Karpas-422 (cell line): ENCODE data around the gene ARHGDIB. TPM values are rescaled to one million over a fixed set of nuclear protein-coding genes. Genes with fewer than 3 reads are reported as not detected.

ENCODE experiments used
- DNase-seq: peaks from one replicate; pipeline ENCODE4 v3.0.0-alpha.2; 2015
- H2AFZ ChIP-seq: fragments of 200-600 bp; sonication (generic); 2 replicates; pipeline ENCODE4 v1.6.1; 2014; ENCODE audit warnings: antibody characterized with exemption, low read length, mixed read lengths
- H3K27ac ChIP-seq: fragments of 200-600 bp; sonication (generic); 2 replicates; pipeline ENCODE4 v1.5.1; 2014; ENCODE audit warnings: mild to moderate bottlenecking, low read length, moderate library complexity
- H3K27me3 ChIP-seq: fragments of 200-600 bp; sonication (generic); 2 replicates; pipeline ENCODE4 v1.6.1; 2014; ENCODE audit warnings: low read length, mixed read lengths
- H3K36me3 ChIP-seq: fragments of 200-600 bp; sonication (generic); 2 replicates; pipeline ENCODE4 v1.6.1; 2014; ENCODE audit warnings: low read length, mixed read lengths; ENCODE audit not compliant: insufficient read depth
- H3K4me1 ChIP-seq: fragments of 200-600 bp; sonication (generic); 2 replicates; pipeline ENCODE4 v1.6.1; 2014; ENCODE audit warnings: mild to moderate bottlenecking, low read length, mixed read lengths
- H3K4me2 ChIP-seq: fragments of 200-600 bp; sonication (generic); 2 replicates; pipeline ENCODE4 v1.6.1; 2014; ENCODE audit warnings: low read length, low read depth, mild to moderate bottlenecking; ENCODE audit not compliant: poor library complexity, severe bottlenecking
- H3K4me3 ChIP-seq: fragments of 200-600 bp; sonication (generic); 2 replicates; pipeline ENCODE4 v1.5.1; 2014; ENCODE audit warnings: mild to moderate bottlenecking, antibody characterized with exemption, low read length, mixed read lengths
- H3K79me2 ChIP-seq: fragments of 200-600 bp; sonication (generic); 2 replicates; pipeline ENCODE4 v1.6.1; 2014; ENCODE audit warnings: mild to moderate bottlenecking, low read length, mixed read lengths
- H3K9ac ChIP-seq: fragments of 200-600 bp; sonication (generic); 2 replicates; pipeline ENCODE4 v1.6.0; 2014; ENCODE audit warnings: low read length
- H3K9me2 ChIP-seq: fragments of 200-600 bp; sonication (generic), shearing (Covaris generic); replicated peaks from 2 replicates; pipeline ENCODE4 v1.6.0; 2014; ENCODE audit warnings: mild to moderate bottlenecking, low read length, moderate library complexity; ENCODE audit not compliant: insufficient read depth
- H3K9me3 ChIP-seq: fragments of 300-700, 200-600 bp; sonication (generic); 2 replicates; pipeline ENCODE4 v1.6.1; 2014; ENCODE audit warnings: low read length, mixed read lengths
- H4K20me1 ChIP-seq: fragments of 200-600 bp; sonication (generic); 2 replicates; pipeline ENCODE4 v1.6.1; 2014; ENCODE audit warnings: mild to moderate bottlenecking, antibody characterized with exemption, low read length, low read depth; ENCODE audit not compliant: insufficient read depth
- total RNA-seq: library from RNA; depleted of rRNA; stranded (reverse); fragments of >200 nt; shearing (Covaris generic); gene quantifications from 2 replicates; pipeline ENCODE4 v1.2.3, GENCODE V29; 2014; ENCODE audit warnings: low replicate concordance

ARHGDIB gene
- total RNA-seq, 1 experiment from 2014 or later = 503 TPM

DNA sequence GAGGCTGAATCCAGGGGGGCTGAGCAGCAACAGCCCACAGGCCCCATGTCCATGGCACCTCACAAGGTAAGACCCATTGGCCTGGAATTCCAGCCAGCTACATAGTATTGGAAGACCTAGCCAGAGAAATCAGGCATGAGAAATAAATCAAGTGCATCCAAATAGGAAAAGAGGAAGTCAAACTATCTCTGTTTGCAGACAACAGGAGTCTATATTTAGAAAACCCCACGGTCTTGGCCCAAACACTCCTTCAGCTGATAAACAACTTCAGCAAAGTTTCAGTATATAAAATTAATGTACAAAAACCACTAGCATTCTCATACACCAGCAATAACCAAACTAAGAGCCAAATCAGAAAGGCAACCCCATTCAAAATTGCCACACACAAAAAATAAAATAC lies 28.4 kb upstream of the ARHGDIB start:
- H3K4me3 ChIP-seq = no peak overlapping the region
- no peaks in the 10 kb centered on the region for H3K79me2 ChIP-seq
- H3K27ac ChIP-seq = no peak overlapping the region
- H3K36me3 ChIP-seq = no peaks in the 10 kb centered on the region
- no peaks in the 10 kb centered on the region for H3K9me2 ChIP-seq
- H3K9ac ChIP-seq = no peak overlapping the region
- no peak overlapping the region for H2AFZ ChIP-seq
- H3K27me3 ChIP-seq = no peaks in the 10 kb centered on the region
- H4K20me1 ChIP-seq = no peaks in the 10 kb centered on the region
- no peaks in the 10 kb centered on the region for H3K9me3 ChIP-seq
- H3K4me2 ChIP-seq = no peak overlapping the region
- H3K4me1 ChIP-seq = peaks cover 13% of the 10 kb centered on the region
- DNase-seq = no peak

DNA sequence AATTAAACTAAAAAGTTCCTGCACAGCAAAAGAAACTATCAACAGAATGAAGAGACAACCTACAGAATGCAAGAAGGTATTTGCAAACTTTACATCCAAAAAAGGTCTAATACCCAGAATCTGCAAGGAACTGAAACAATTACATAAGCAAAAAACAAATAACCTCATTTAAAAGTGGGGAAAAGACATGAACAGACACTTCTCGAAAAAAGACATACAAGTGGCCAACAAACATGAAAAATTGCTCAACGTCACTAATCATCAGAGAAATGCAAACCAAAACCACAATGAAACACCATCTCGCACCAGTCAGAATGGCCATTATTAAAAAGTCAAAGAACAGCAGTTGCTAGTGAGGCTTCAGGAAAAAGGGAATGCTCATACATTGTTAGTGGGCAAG lies 26.6 kb upstream of the ARHGDIB start:
- H3K27ac ChIP-seq = no peak overlapping the region
- no peaks in the 10 kb centered on the region for H3K9me3 ChIP-seq
- H3K4me1 ChIP-seq = peaks cover 7% of the 10 kb centered on the region
- H3K9ac ChIP-seq = no peak overlapping the region
- H3K27me3 ChIP-seq = no peaks in the 10 kb centered on the region
- H3K79me2 ChIP-seq = no peaks in the 10 kb centered on the region
- H3K4me3 ChIP-seq = no peak overlapping the region
- H3K36me3 ChIP-seq = no peaks in the 10 kb centered on the region
- H3K9me2 ChIP-seq = no peaks in the 10 kb centered on the region
- H2AFZ ChIP-seq = no peak overlapping the region
- H4K20me1 ChIP-seq = no peaks in the 10 kb centered on the region
- peak; percentile 27 for DNase-seq
- no peak overlapping the region for H3K4me2 ChIP-seq

DNA sequence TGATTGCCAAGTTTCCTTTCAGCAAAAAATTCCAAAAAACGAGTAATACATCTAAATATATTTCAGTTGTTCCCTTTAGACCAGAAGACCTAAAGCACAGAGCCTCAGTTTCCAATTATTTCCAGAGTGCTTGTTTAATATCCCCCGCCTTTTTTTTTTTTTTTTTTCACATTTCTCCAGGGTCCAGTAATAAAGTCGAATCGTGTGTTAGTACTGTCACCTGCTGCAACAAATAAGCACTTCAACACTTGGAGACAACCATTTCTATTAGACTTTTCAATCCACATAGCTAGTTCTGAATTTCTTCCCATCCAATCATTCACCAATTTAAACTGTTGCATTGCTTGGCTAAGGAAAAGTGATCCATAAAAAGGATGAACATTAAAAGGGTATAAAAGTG lies 25.0 kb upstream of the ARHGDIB start:
- H3K27ac ChIP-seq = no peak overlapping the region
- H3K36me3 ChIP-seq = no peaks in the 10 kb centered on the region
- H3K27me3 ChIP-seq = no peaks in the 10 kb centered on the region
- H3K9ac ChIP-seq = no peak overlapping the region
- no peaks in the 10 kb centered on the region for H4K20me1 ChIP-seq
- H3K4me3 ChIP-seq = no peak overlapping the region
- H3K9me2 ChIP-seq = no peaks in the 10 kb centered on the region
- no peak overlapping the region for H2AFZ ChIP-seq
- H3K4me2 ChIP-seq = no peak overlapping the region
- H3K79me2 ChIP-seq = no peaks in the 10 kb centered on the region
- DNase-seq = peak; percentile 41
- no peaks in the 10 kb centered on the region for H3K9me3 ChIP-seq
- H3K4me1 ChIP-seq = peaks cover 9% of the 10 kb centered on the region

DNA sequence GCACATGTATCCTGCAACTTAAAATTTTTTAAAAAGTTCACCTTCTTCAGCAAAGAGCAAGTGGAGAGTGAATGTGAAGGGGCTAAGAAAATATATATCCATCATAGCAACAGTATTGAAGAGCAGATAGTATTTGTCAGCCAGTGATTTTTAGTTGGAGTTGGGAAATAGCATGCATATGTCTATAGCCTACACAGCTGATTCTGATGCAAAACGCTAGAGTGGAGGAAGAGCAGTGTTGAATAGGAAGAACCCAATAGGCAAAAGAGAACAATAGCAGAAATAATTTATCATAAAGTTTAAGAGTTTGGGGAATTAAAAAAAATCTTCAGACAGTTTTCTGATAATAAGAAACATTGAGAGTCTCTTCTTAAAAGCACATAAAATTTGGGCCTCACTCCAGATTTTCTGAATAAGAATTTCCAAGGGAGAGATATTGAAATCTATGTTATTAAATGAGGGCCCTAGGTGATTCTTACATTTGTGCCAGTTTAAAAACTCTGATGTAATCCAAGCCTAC lies 23.4 kb upstream of the ARHGDIB start:
- Histone ChIP-seq H3K4me3 (no peak overlapping the region), H3K9ac (no peak overlapping the region), H2AFZ (no peak overlapping the region), H3K4me2 (no peak overlapping the region), H4K20me1 (no peaks in the 10 kb centered on the region), H3K9me2 (no peaks in the 10 kb centered on the region), H3K27me3 (no peaks in the 10 kb centered on the region), H3K27ac (no peak overlapping the region), H3K9me3 (no peaks in the 10 kb centered on the region), H3K79me2 (no peaks in the 10 kb centered on the region), H3K36me3 (no peaks in the 10 kb centered on the region), H3K4me1 (peaks cover 9% of the 10 kb centered on the region)
- DNase-seq = no peak

DNA sequence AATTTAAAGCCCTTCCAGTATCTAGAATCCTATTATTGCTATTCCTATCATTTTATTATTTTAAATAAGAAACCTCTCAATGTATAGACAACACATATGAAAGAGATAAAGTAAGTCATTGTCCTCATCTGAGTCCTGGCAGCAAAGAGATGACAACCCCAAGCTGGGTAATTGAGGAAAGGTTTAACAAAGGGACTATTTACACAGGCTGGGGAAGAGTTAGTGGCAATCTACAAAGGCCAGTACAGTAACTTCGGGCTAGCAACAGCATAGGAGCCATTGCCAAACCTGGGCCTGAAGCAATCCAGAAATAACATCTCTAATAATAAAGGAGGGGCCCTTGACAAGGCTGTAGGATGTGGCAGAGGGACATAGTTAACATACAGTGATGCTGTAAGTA lies 22.6 kb upstream of the ARHGDIB start:
- H3K27me3 ChIP-seq = no peaks in the 10 kb centered on the region
- no peak overlapping the region for H2AFZ ChIP-seq
- no peak overlapping the region for H3K27ac ChIP-seq
- H3K36me3 ChIP-seq = no peaks in the 10 kb centered on the region
- no peak for DNase-seq
- no peaks in the 10 kb centered on the region for H3K9me2 ChIP-seq
- no peak overlapping the region for H3K4me3 ChIP-seq
- H3K4me2 ChIP-seq = no peak overlapping the region
- peaks cover 9% of the 10 kb centered on the region for H3K4me1 ChIP-seq
- no peak overlapping the region for H3K9ac ChIP-seq
- no peaks in the 10 kb centered on the region for H3K79me2 ChIP-seq
- H4K20me1 ChIP-seq = no peaks in the 10 kb centered on the region
- H3K9me3 ChIP-seq = no peaks in the 10 kb centered on the region

DNA sequence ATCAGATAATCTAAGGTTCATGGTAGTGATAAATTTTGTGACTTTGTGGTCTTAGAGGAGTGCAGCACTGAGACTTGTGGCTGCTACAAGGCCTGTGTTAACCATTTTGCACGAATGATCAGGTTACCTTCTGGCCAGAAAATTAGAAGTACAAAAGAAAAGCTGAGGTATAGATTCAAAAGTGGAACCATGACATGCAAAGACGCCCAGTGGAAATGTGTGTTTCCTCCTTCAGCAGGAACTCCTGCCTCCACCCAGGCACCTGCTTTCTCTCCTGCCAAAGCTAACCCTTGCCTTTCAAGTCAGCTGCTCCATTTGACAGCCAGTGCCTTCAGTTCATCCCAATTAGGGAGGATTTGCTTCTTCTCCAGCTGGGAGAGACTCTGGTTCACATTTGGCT lies 21.6 kb upstream of the ARHGDIB start:
- Histone ChIP-seq H3K9me2 (no peaks in the 10 kb centered on the region), H3K4me1 (peaks cover 7% of the 10 kb centered on the region), H3K27ac (no peak overlapping the region), H3K4me3 (no peak overlapping the region), H3K36me3 (no peaks in the 10 kb centered on the region), H3K27me3 (no peaks in the 10 kb centered on the region), H3K79me2 (no peaks in the 10 kb centered on the region), H3K4me2 (no peak overlapping the region), H3K9me3 (no peaks in the 10 kb centered on the region), H3K9ac (no peak overlapping the region), H4K20me1 (no peaks in the 10 kb centered on the region), H2AFZ (peak overlapping the region; percentile 68; the same call in 1 of the 2 replicates)
- peak; percentile 42 for DNase-seq

DNA sequence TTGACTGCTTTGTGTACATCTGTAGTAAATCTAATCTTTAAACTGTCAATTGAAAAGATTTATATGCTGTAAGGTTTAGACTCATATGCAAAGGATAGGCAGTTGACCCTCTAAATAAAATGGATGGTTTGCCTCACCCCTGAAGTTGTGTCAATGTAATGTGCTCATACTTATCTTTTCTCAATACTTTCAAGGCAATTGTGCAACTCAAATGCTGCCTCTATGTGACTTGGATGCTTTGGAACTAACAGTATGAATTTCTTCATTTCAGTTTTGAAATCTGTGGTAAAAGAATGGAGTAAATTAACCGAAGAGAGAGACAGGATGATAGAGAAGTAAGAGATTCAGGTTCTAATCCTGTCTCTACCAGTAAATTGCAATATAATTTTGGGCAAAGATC lies 21.2 kb upstream of the ARHGDIB start:
- peak; percentile 14 for DNase-seq
- Histone ChIP-seq H4K20me1 (no peaks in the 10 kb centered on the region), H3K79me2 (no peaks in the 10 kb centered on the region), H3K27me3 (no peaks in the 10 kb centered on the region), H2AFZ (peak overlapping the region; percentile 68; the same call in 1 of the 2 replicates), H3K9me3 (no peaks in the 10 kb centered on the region), H3K4me1 (peaks cover 6% of the 10 kb centered on the region), H3K9me2 (no peaks in the 10 kb centered on the region), H3K4me3 (no peak overlapping the region), H3K4me2 (no peak overlapping the region), H3K36me3 (no peaks in the 10 kb centered on the region), H3K27ac (no peak overlapping the region), H3K9ac (no peak overlapping the region)

DNA sequence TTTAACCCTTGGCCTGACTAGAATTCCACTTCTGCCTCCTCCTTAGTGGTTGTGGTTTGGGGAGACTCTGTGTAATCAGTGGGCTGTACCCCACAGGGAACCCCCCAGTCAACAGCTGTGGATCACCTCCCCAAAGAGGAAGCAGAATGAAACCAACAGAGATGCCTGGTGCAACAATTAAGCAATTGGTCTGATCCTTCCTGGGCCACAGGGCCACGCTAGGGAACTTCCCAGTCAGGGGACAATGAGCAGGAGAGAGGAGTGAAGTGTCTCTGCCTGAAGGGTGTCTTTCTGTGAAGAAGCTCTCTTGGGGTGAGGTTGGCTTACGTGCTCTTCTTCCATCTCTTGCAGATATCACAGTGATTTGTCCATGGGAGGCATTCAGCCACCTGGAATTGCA lies 19.6 kb upstream of the ARHGDIB start:
- Histone ChIP-seq H3K36me3 (no peaks in the 10 kb centered on the region), H3K9ac (no peak overlapping the region), H3K27ac (no peak overlapping the region), H3K4me1 (peaks cover 6% of the 10 kb centered on the region), H3K4me2 (no peak overlapping the region), H3K9me2 (no peaks in the 10 kb centered on the region), H3K79me2 (no peaks in the 10 kb centered on the region), H3K27me3 (no peaks in the 10 kb centered on the region), H3K9me3 (no peaks in the 10 kb centered on the region), H2AFZ (no peak overlapping the region), H4K20me1 (no peaks in the 10 kb centered on the region), H3K4me3 (no peak overlapping the region)
- DNase-seq = no peak

DNA sequence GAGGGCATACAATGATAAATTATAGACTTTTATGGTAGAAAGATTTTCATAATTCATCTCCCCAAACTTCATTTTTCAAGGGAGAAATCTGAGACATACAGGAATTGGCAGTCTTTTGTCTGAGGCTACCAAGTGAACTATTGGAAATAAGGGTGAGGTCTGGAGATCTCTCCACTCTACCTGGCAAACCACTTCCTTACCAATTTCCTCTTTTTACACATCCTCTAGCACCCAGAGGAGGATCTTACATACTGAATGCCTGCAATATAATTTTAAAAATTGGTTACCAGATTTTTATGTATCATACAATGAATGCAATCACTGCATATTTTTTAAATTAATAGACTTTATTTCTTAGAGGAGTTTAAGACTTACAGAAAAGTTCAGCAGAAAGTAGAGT lies 18.1 kb upstream of the ARHGDIB start:
- no peak overlapping the region for H3K9ac ChIP-seq
- H3K27ac ChIP-seq = no peak overlapping the region
- no peak overlapping the region for H2AFZ ChIP-seq
- H3K4me3 ChIP-seq = no peak overlapping the region
- peaks cover 6% of the 10 kb centered on the region for H3K4me1 ChIP-seq
- no peaks in the 10 kb centered on the region for H3K27me3 ChIP-seq
- DNase-seq = peak; percentile 35
- H3K79me2 ChIP-seq = no peaks in the 10 kb centered on the region
- H3K36me3 ChIP-seq = no peaks in the 10 kb centered on the region
- no peaks in the 10 kb centered on the region for H4K20me1 ChIP-seq
- H3K9me2 ChIP-seq = no peaks in the 10 kb centered on the region
- no peaks in the 10 kb centered on the region for H3K9me3 ChIP-seq
- H3K4me2 ChIP-seq = no peak overlapping the region
